ENCODE data around the gene RLBP1. TPM values are rescaled to one million over a fixed set of nuclear protein-coding genes. Genes with fewer than 3 reads are reported as not detected.
"Not testable (repeated sequence)": the region's sequence is repeated elsewhere in the genome, so short reads cannot be mapped to it uniquely, and the experiment has no call there.

RLBP1 gene
- not detected in 2 replicates for total RNA-seq (2014; rRNA removed)
- not detected for polyA plus RNA-seq (2012)

DNA sequence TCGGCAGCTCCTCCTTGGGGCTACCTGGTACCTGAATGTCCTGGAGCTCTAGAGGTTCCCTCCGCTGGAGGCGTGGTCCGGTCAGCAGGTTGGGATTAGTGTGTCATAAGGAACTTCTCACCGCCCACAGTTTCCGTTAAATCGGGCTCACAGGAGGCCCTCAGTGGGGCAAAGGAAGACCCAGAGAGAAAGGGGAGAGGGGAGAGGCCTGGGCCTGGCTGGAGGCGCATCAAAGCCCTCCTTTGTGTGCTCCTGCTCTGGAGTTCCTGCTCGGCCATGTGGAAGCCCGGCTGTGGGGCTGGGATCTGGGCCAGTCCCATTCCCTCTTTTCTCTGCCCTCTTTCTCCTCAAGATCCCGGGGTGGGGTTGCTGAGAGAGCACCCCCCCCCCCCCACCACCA lies at the start of gene RLBP1:
RLBP1 (minus strand) TSS at position 37 of the 400 bp plus-strand sequence. CDS start 2,604 bp downstream, outside the sequence.
- DNase-seq (ENCODE audit: low read depth), result no peak

DNA sequence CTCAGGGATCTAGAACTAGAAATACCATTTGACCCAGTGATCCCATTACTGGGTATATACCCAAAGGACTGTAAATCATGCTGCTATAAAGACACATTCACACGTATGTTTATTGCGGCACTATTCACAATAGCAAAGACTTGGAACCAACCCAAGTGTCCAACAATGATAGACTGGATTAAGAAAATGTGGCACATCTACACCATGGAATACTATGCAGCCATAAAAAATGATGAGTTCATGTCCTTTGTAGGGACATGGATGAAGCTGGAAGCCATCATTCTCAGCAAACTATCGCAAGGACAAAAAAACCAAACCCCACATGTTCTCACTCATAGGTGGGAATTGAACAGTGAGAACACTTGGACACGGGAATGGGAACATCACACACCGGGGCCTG lies 28.8 kb upstream of the RLBP1 start:
- not testable (repeated sequence) for DNase-seq (ENCODE audit: low read depth)

DNA sequence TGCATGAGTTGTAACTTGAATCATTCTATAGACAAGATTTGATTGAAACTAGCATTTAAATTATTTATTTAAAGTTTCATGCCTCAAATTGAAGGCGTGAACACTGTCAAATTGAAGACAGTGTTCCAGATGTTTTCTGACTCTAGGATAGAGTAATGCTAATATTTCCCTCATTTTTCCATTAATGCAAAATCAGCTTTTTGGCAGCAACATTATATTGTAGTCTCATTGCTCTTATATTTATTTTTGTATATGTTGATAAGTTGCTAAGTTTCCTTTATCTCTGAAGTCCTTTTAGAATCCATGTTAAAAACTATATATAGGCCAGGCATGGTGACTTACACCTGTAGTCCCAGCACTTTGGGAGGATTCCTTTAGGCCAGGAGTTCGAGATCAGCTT lies 27.2 kb upstream of the RLBP1 start:
- no peak for DNase-seq (ENCODE audit: low read depth)

DNA sequence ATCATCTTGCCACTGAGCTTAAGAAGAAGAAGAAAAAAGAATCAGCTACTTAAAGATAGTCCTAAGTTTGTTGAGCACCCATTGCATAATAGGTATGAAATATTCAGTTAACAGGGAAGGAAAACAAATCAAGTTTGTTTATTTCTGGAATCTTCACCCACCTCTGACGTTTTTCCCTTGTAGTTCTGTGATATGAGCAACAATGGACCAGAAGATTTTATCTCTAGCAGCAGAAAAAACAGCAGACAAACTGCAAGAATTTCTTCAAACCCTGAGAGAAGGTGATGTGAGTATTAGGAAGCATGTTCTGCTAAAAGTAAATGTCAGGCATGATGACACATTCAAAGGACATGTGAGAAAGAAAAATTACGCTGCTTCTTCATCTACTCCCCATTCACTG lies 26.1 kb upstream of the RLBP1 start:
- no peak for DNase-seq (ENCODE audit: low read depth)

DNA sequence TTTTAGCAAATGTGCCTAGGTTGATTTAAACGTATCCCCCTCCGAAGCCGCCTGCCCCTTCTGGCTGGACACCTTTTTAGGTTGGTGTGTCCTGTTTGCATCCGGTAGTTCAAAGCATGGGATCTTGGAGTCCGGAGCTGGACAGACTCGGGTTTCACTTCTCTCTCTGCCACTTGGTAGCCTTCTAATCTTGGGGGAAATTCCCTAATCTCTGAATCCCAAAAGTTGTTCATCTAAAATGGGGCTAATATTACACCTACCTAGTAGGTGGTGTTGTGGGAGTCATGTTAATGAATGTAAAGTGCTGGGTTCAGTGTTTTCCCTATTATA lies 23.2 kb upstream of the RLBP1 start:
- DNase-seq (ENCODE audit: low read depth), result no peak

DNA sequence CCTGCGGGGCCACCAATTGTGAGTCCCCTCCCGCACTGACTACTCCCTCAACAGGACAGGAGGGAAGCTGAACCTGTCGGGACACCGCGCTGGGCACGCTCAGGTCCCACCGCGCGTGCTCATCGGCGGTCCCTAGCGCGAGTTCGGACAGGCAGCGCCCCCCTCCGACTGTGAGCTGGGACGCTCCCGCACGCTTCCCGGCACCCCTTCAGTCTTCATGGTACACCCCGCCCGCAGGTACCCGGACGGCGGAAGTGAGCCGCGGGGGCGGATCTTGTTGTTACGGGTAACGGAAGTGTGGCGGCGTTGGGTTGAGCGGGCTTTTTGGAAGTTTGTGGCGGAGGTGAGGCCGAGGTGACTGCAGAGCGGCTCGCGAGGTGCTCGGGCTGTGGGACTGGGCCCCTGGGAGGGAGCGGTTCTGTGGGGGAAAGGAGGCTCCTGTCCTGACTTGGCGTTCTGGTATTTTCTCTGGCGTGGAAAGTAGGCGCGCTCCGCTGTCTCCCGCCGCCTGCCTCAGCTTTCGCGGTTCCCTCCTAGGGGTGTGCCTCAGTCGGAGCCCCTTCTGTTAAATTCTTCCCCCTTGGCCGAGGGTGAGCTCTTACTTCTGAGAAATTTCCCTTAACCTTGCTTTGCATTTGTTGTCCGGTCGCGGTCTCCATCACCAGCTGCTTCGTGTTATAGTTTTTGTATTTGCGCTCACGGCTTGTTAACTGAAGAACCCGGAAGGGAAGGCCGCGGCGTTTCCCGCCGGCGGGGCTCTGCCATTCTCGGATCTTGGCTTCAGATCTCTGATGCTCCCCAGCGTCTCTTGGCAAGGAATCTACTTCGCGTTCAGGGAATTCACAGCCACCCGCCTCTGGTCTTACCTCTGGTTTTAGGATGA lies 22.6 kb upstream of the RLBP1 start, which contains the start of gene FANCI:
FANCI (plus strand) TSS at position 289 of the 883 bp plus-strand sequence. CDS start 3,669 bp downstream, outside the sequence.
- DNase-seq (ENCODE audit: low read depth), result peak; percentile 90

DNA sequence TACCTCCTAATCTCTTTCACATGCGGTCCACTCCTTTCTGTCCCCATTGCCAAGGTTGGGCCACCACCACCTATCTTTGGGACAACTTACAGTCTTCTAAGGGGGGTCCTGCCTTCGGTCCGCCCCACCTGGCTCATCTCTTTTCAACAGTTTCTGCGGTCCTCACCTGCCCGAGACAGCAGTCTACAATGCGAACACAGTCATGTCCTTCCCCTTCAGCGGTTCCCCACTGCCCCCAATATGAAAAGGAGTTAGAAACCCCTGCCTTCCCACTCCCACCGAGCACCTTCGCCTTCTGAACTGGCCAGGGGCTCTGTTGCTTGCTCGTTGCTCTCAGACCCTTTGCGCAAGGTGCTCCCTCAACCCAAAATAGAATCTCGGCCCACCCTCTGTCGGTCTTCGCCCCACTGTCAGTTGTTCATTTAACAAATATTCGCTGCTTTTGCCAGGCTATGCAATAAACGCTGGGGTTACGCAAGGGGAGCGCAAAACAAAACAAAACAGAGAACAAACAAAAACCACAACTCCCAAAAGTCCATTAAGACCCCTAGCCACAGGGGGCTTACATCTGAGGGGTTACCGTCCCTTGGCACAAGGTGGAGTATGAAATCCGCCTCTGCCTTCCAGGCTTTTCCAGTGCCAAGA lies 21.8 kb upstream of the RLBP1 start:
- no peak for DNase-seq (ENCODE audit: low read depth)

DNA sequence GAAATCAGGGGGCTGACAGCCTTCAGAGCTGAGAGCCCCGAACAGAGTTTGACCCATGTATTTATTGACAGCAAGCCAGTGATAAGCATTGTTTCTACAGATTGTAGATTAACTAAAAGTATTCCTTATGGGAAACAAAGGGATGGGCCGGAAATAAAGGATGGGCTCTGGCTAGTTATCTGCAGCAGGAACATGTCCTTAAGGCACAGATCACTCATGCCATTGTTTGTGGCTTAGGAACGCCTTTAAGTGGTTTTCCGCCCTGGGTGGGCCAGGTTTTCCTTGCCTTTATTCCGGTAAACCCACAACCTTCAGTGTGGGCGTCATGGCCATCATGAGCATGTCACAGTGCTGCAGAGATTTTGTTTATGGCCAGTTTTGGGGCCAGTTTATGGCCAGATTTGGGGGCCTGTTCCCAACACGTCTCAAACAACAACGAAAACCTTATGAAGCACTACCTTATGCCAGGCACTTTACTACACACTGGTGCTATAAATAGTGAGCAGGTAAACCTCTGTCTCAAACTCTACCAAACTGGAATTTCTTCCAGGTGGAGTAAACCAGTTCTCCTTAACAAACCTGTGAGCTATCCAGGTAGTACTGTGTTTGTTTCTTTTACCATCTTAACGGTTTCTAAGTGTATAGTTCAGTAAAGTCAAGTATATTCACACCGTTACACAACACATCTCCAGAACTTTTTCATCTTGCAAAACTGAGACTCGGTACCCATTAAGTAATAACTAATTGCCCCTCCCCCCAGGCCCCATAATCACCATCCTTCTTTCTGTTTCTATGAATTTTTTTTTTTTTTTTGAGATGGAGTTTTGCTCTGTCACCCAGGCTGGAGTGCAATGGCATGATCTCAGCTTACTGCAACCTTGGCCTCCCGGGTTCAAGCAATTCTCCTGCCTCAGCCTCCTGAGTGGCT lies 18.8 kb upstream of the RLBP1 start:
- not testable (repeated sequence) for DNase-seq (ENCODE audit: low read depth)

DNA sequence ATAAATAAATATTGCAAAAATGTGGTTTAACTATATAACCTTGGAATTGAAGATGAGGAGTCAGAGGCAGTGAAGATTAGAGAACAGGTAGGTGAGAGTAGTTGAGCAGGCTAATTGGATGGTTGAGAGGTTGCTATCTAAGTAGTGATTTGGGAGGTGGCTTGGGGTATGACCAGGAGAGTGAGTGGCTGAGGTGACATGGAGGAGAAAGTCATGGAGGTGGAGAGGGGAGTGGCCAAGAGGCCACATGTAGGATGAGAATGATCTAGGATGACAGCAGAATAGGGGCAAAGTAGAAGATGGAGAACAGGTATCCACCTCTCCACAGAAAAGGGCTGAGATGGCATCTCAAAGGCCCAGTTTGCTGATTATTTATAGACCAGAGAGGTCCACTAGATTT lies 10.5 kb upstream of the RLBP1 start:
- no peak for DNase-seq (ENCODE audit: low read depth)

DNA sequence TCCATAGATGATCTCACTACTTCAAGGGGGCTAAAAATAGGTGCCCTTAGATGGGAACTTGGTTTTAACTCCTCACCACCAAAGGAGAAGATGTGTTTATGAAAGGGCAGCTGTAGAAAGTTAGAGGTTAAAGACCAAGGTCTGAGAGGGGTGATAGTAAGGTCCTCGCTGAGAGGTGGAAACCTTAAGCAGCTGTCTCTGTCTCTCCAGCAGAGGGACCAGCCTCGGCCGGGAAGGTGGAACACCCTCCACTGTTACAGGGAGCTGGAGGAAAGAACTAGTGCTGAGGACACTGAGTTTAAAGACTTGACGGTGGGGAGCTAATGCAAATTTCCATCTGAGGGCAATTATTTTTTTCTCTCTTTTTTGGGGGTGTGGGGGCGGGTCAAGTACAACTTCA lies 8.9 kb upstream of the RLBP1 start:
- DNase-seq (ENCODE audit: low read depth), result peak; percentile 46

DNA sequence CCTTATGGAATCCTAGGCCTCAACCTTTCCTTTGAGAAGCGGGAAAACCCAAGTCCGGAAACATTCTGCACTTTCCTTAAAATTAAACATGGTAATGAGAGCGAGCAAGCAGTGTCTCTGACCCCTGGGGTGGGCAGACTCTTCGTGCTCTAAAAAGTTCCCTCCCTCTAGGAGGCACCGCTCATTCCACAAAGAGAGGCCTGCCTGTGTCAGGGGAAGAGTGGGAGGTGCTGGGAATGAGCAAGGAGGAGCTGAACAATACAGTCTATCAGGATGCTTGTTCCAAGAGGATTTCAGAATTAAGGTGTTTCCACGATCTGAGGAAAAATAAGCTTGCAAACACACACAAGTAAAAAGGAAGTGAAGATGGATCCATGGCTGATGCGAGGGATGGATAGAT lies 6.0 kb upstream of the RLBP1 start:
- no peak for DNase-seq (ENCODE audit: low read depth)

DNA sequence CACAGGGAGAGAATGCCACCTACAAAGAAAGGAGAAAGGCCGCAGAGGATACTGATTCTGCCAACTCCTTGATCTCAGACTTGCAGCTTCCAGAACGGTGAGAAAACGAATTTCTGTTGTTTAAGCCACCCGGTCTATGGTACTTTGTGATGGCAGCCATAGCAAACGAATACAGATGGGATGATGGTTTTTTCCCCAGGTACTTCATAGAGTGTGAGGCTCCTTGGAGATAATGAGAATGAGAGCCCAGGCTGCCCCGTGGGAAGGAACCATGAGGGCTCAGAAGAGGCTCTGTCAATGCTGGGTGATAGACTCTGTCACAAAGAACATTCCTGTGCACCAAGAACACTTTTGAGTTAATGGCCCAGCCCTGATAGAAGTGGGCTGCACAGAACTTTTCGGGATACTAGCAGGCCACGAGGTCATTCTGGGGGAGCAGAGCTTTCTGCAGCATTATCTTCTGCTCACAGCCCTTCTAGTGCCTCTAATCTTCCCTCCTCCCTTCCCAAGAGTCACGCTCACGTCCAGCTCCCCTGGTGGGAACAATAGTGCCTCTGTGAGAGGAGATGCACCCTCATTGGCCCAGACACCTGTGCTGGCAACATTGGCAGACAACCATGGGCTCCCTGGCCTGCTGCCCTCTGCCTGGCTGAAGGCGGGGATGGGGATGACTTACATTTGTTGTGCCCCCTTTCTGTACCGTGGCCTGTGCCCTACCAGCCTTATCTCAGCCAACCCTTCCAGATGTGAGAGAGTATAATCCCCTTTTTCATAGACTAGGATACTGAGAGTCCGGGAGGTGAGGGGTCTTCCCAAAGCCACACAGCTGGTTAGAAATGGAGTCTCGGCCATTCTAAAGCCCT lies 5.2 kb upstream of the RLBP1 start:
- no peak for DNase-seq (ENCODE audit: low read depth)

DNA sequence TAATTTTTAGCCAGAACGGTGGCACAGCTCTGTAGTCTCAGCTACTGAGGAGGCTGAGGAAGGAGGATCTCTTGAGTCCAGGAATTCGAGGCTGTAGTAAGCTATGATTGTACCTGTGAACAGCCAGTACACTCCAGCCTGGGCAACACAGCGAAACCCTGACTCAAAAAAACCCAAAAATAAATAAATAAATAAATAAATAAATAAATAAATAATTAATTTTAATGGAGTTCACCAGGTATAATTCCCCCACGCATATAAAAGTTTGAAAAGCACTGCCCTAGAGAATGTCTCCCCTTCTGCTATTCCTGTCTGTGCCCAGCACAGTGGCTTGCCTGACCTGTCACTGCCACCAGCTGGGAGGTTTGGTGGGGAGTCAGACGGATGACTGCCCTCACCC lies 4.2 kb upstream of the RLBP1 start:
- DNase-seq (ENCODE audit: low read depth), result no peak

DNA sequence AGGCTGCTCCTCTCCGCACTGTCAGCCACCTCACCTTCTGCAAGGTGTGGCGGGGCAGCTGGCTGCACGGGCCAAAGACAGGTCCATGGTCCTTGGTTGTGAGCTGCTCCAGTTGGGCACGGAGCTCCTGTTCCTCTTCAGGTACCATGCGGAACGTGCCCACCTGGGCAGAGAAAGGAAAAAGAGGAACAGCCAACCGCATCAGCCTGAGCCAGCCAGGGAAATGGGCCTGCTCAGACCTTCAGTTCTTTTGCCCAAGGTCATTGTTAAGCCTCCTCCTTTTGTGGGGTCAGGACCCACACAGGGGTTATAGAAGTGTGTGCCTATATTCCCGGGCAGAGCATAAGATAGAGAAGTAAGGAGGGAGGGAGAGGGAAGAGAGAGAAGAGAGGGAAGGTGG lies 2.8 kb downstream of the RLBP1 start:
- DNase-seq (ENCODE audit: low read depth), result no peak

DNA sequence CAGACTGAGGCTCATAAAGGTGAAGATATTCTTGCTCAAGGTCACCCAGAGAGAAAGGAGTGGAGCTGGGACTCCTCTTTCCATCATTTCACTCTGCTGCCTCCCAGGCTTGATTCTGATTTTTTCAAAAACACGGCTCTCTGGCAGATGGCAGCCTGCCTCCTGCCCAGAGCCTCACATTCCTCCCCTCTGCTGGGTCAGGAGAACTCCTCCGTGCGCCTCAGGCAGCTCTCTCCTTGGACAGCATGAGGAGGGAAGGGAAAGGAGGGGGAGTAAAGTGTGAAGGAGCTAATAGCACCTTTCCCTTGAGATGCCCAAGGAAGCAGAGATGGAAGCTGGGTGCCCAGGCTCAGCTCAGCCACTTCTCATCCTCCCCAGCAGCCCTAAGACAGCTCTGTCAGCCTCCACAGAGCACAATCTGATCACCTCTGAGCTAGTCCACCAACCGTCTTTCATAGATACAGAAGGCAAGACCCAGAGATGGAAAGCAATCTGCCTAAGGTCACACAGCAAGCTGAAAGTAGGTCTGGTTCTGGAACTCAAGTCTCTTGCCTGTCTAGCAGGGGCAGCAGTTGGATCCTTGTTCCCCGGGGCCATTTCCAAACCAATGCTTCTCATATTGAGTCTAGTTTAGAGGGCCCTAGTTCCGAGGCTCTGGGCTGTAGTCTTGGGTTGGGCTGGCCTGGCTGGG lies 3.5 kb downstream of the RLBP1 start:
- DNase-seq (ENCODE audit: low read depth), result no peak

DNA sequence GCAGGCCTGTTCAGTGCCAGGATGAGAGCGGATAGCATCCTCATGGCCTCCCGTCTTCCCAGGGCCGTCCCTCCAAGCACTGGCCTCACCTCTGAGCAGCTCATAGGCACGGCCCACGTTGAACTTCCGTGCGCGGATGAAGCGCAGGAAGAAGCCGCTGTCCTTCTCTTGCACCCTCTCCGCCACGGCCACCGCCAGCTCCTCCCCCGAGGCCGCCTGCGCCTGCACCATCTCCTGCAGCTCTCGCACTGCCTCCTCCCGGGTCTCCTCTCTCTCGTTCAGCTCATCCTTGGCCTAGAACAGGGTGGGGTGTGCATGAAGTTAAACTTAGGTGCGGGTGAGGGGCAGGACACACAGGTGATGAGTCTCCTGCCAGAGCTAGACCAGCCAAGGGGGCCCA lies 4.3 kb downstream of the RLBP1 start:
- no peak for DNase-seq (ENCODE audit: low read depth)

DNA sequence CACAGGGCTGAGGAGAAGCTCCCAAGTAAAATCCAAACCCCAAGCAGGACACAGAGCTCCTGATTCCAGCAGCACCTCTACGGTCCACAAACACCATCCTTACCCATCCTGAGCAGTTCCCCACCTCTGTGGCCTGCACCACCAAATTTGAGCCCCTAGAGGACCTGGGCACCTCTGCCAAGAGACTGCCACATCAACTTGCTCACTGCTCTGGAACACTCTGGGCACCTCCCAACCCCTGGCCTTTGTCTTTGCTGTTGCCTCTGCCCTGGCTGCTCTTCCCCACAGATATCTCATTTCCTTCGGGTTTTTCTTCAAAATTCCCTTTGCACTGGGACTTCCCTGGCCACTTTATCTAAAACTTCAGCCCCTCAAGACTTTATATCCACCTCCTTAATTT lies 5.8 kb downstream of the RLBP1 start:
- no peak for DNase-seq (ENCODE audit: low read depth)

DNA sequence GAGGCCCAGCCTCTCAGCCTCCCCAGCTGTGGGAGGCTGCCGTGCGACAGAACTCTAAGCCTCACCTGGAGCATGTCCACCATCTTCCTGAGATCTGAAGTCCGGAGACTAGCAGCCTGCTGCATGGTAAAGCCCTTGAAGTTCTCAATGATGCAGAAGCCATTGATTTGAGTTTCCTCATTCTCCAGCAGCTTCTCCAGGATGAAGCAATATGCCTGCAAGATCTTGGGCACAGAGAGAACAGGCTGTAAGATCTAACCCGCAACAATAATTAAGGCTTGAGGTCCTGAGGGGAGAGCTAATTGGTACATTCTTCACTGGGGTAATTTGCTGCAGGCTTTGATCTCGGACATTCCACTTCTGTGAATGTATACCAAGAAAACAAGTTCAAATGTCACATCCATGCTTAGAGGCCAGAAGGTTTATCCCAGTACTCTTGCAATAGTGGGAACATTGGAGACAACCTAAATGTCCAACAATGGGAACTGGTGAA lies 9.7 kb downstream of the RLBP1 start:
- DNase-seq (ENCODE audit: low read depth), result no peak

DNA sequence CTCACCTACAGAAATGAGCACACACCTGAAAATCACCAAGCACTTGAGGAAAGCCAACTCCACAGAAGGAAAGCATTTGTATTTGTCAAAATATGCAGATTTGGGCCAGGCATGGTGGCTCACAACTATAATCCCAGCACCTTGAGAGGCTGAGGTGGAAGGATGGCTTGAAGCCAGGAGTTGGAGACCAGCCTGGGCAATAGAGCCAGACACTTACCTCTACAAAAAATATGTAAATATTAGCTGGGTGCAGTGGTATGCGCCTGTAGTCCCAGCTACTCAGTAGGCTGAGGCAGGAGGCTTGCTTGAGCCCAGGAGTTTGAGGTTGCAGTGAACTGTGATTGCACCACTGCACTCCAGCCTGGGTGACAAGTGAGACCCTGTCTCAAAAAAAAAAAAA lies 12.3 kb downstream of the RLBP1 start:
- DNase-seq (ENCODE audit: low read depth), result no peak

DNA sequence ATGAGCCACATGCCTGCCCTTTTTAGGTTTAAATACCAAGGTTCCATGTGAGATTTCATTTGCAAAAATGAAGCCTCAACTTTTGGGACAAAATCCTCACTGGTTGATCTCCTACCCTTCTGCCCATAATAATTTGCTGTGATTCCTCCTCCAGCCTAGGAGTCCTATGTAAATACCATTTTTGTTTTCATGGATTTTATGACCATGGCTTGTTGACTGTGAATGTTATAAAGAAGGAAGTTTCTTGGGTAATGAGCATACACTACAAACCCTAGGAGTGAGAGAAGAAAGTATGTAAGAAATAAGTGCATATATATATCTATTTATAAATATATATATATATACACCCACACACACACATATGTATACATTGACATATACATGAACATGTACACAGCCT lies 13.1 kb downstream of the RLBP1 start:
- no peak for DNase-seq (ENCODE audit: low read depth)
